Stomach smooth muscle (tissue), 2 donors: Measurements from ENCODE around the gene NXPH1.

ENCODE experiments used
- H3K27ac ChIP-seq: one replicate; pipeline ENCODE4 v1.7.0; 2013; ENCODE audit warnings: mild to moderate bottlenecking, low read length, inconsistent platforms
- H3K27me3 ChIP-seq, 2 donors: one replicate each; pipeline ENCODE4 v1.7.0; 2013; ENCODE audit warnings: low read length in 2 of 2; ENCODE audit not compliant: insufficient read depth in 2 of 2, control insufficient read depth in 1 of 2
- H3K36me3 ChIP-seq, 2 donors: one replicate each; pipeline ENCODE4 v1.7.0; 2013; ENCODE audit warnings: low read length in 2 of 2; ENCODE audit not compliant: control insufficient read depth in 2 of 2, insufficient read depth in 2 of 2
- H3K4me1 ChIP-seq: one replicate; pipeline ENCODE4 v1.7.0; 2013; ENCODE audit warnings: low read length; ENCODE audit not compliant: control insufficient read depth, insufficient read depth
- H3K4me3 ChIP-seq, 2 donors: one replicate each; pipeline ENCODE4 v1.7.0; 2013; ENCODE audit warnings: low read length in 2 of 2
- H3K9ac ChIP-seq, 2 donors: one replicate each; pipeline ENCODE4 v1.7.0; 2013; ENCODE audit warnings: low read length in 2 of 2, mild to moderate bottlenecking in 1 of 2
- H3K9me3 ChIP-seq, 2 donors: one replicate each; pipeline ENCODE4 v1.7.0; 2013; ENCODE audit warnings: low read length in 2 of 2; ENCODE audit not compliant: control insufficient read depth in 2 of 2
- donor health status: healthy.
- donor health status: Pancreatic carcinoma.

NXPH1 gene

GRCh38 chr7:8507566-8507965 is 74.2 kb downstream of the NXPH1 start:
- no peak overlapping the region for H3K4me3 ChIP-seq
- no peaks in the 10 kb centered on the region for H3K9me3 ChIP-seq
- no peaks in the 10 kb centered on the region for H3K27me3 ChIP-seq
- no peaks in the 10 kb centered on the region for H3K36me3 ChIP-seq
- H3K9ac ChIP-seq = no peak overlapping the region
- no peaks in the 10 kb centered on the region for H3K4me1 ChIP-seq
- no peak overlapping the region for H3K27ac ChIP-seq

GRCh38 chr7:8509621-8510020 is 76.2 kb downstream of the NXPH1 start:
- Histone ChIP-seq H3K9ac (no peak overlapping the region), H3K4me1 (no peaks in the 10 kb centered on the region), H3K27ac (no peak overlapping the region), H3K9me3 (no peaks in the 10 kb centered on the region), H3K4me3 (no peak overlapping the region), H3K27me3 (no peaks in the 10 kb centered on the region), H3K36me3 (no peaks in the 10 kb centered on the region)

GRCh38 chr7:8511855-8512254 is 78.4 kb downstream of the NXPH1 start:
- H3K27ac ChIP-seq = no peak overlapping the region
- H3K4me3 ChIP-seq = no peak overlapping the region
- no peaks in the 10 kb centered on the region for H3K27me3 ChIP-seq
- H3K36me3 ChIP-seq = no peaks in the 10 kb centered on the region
- H3K9me3 ChIP-seq = no peaks in the 10 kb centered on the region
- no peak overlapping the region for H3K9ac ChIP-seq
- no peaks in the 10 kb centered on the region for H3K4me1 ChIP-seq

- no peaks in the 10 kb centered on the region for H3K4me1 ChIP-seq
- no peaks in the 10 kb centered on the region for H3K36me3 ChIP-seq
- H3K4me3 ChIP-seq = no peak overlapping the region
- H3K27me3 ChIP-seq = no peaks in the 10 kb centered on the region
- H3K9ac ChIP-seq = no peak overlapping the region
- H3K9me3 ChIP-seq = no peaks in the 10 kb centered on the region
- no peak overlapping the region for H3K27ac ChIP-seq
Observed at GRCh38 chr7:8514781-8515519, 81.5 kb downstream of the NXPH1 start.

GRCh38 chr7:8515640-8516185 is 82.3 kb downstream of the NXPH1 start:
- no peaks in the 10 kb centered on the region for H3K36me3 ChIP-seq
- H3K4me1 ChIP-seq = no peaks in the 10 kb centered on the region
- H3K4me3 ChIP-seq = no peak overlapping the region
- H3K9ac ChIP-seq = no peak overlapping the region
- no peaks in the 10 kb centered on the region for H3K27me3 ChIP-seq
- H3K27ac ChIP-seq = no peak overlapping the region
- H3K9me3 ChIP-seq = no peaks in the 10 kb centered on the region

GRCh38 chr7:8516976-8517375 is 83.6 kb downstream of the NXPH1 start:
- Histone ChIP-seq H3K9me3 (no peaks in the 10 kb centered on the region), H3K4me3 (no peak overlapping the region), H3K36me3 (no peaks in the 10 kb centered on the region), H3K27me3 (no peaks in the 10 kb centered on the region), H3K27ac (no peak overlapping the region), H3K4me1 (no peaks in the 10 kb centered on the region), H3K9ac (no peak overlapping the region)

- Histone ChIP-seq H3K36me3 (no peaks in the 10 kb centered on the region), H3K27ac (no peak overlapping the region), H3K9me3 (no peaks in the 10 kb centered on the region), H3K4me3 (no peak overlapping the region), H3K4me1 (no peaks in the 10 kb centered on the region), H3K9ac (no peak overlapping the region), H3K27me3 (no peaks in the 10 kb centered on the region)
Observed at GRCh38 chr7:8528311-8528710, 94.9 kb downstream of the NXPH1 start.

- no peaks in the 10 kb centered on the region for H3K4me1 ChIP-seq
- H3K9me3 ChIP-seq = no peaks in the 10 kb centered on the region
- H3K27ac ChIP-seq = no peak overlapping the region
- H3K27me3 ChIP-seq = no peaks in the 10 kb centered on the region
- H3K36me3 ChIP-seq = no peaks in the 10 kb centered on the region
- H3K4me3 ChIP-seq = no peak overlapping the region
- H3K9ac ChIP-seq = no peak overlapping the region
Observed at GRCh38 chr7:8531991-8532515, 98.6 kb downstream of the NXPH1 start.

GRCh38 chr7:8536431-8536830 is 103.0 kb downstream of the NXPH1 start:
- Histone ChIP-seq H3K36me3 (no peaks in the 10 kb centered on the region), H3K27ac (no peak overlapping the region), H3K27me3 (no peaks in the 10 kb centered on the region), H3K9me3 (no peaks in the 10 kb centered on the region), H3K4me1 (no peaks in the 10 kb centered on the region), H3K4me3 (no peak overlapping the region), H3K9ac (no peak overlapping the region)

- Histone ChIP-seq H3K9me3 (no peaks in the 10 kb centered on the region), H3K4me1 (no peaks in the 10 kb centered on the region), H3K27me3 (no peaks in the 10 kb centered on the region), H3K27ac (no peak overlapping the region), H3K9ac (no peak overlapping the region), H3K36me3 (no peaks in the 10 kb centered on the region), H3K4me3 (no peak overlapping the region)
Observed at GRCh38 chr7:8549046-8549445, 115.6 kb downstream of the NXPH1 start.

- H3K4me1 ChIP-seq = no peaks in the 10 kb centered on the region
- H3K36me3 ChIP-seq = no peaks in the 10 kb centered on the region
- no peaks in the 10 kb centered on the region for H3K27me3 ChIP-seq
- H3K4me3 ChIP-seq = no peak overlapping the region
- H3K27ac ChIP-seq = no peak overlapping the region
- no peaks in the 10 kb centered on the region for H3K9me3 ChIP-seq
- no peak overlapping the region for H3K9ac ChIP-seq
Observed at GRCh38 chr7:8560501-8560900, 127.1 kb downstream of the NXPH1 start.
